Measurements from ENCODE around the gene TBXT.

GRCh38 chr6:166168616-166169548, 1.2 kb upstream of the TBXT start:
- TF ChIP-seq POLR2AphosphoS5 (IDR thresholded peaks at IDR 0.05; ENCODE audit: control insufficient read depth, insufficient read depth, low read depth, low read length) (no peak), YY1 (IDR thresholded peaks at IDR 0.05; ENCODE audit: borderline replicate concordance in 1 of 3, control insufficient read depth in 1 of 3, extremely low read depth in 1 of 3, insufficient read depth in 3 of 3, insufficient read length in 1 of 3, insufficient replicate concordance in 2 of 3, low read depth in 1 of 3, low read length in 2 of 3) (no peak), KAT7 (CRISPR knock-in tag; IDR thresholded peaks at IDR 0.05; ENCODE audit: borderline replicate concordance) (no peak), NFATC3 (IDR thresholded peaks at IDR 0.05) (no peak), ZFX (CRISPR knock-in tag; IDR thresholded peaks at IDR 0.05) (no peak)

Measured in K562 (cell line).